Measurements from ENCODE around the gene C10orf53.

The C10orf53 gene

GRCh38 chr10:49642311-49642710, 37.1 kb upstream of the C10orf53 start:
- H3K36me3 ChIP-seq = no peaks in the 10 kb centered on the region
- H3K9me3 ChIP-seq = no peaks in the 10 kb centered on the region
- peaks cover 50% of the 10 kb centered on the region for H3K27me3 ChIP-seq
- TF ChIP-seq, protein P1, sequence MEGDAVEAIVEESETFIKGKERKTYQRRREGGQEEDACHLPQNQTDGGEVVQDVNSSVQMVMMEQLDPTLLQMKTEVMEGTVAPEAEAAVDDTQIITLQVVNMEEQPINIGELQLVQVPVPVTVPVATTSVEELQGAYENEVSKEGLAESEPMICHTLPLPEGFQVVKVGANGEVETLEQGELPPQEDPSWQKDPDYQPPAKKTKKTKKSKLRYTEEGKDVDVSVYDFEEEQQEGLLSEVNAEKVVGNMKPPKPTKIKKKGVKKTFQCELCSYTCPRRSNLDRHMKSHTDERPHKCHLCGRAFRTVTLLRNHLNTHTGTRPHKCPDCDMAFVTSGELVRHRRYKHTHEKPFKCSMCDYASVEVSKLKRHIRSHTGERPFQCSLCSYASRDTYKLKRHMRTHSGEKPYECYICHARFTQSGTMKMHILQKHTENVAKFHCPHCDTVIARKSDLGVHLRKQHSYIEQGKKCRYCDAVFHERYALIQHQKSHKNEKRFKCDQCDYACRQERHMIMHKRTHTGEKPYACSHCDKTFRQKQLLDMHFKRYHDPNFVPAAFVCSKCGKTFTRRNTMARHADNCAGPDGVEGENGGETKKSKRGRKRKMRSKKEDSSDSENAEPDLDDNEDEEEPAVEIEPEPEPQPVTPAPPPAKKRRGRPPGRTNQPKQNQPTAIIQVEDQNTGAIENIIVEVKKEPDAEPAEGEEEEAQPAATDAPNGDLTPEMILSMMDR (IDR thresholded peaks at IDR 0.05) = no peak
- H3K4me3 ChIP-seq (ENCODE audit: low read depth in 1 of 2, low read length in 1 of 2) = no peak overlapping the region
- H3K27ac ChIP-seq = no peak overlapping the region
- H3K4me1 ChIP-seq (ENCODE audit: control insufficient read depth in 1 of 2, insufficient read depth in 1 of 2, low read depth in 1 of 2, low read length in 1 of 2) = peaks cover 17 to 28% of the 10 kb centered on the region in 2 experiments

- Histone ChIP-seq H3K36me3 (no peaks in the 10 kb centered on the region), H3K4me1 (ENCODE audit: control insufficient read depth in 1 of 2, insufficient read depth in 1 of 2, low read depth in 1 of 2, low read length in 1 of 2) (peaks cover 21 to 36% of the 10 kb centered on the region in 2 experiments), H3K9me3 (no peaks in the 10 kb centered on the region), H3K27me3 (peaks cover 39% of the 10 kb centered on the region), H3K4me3 (ENCODE audit: low read depth in 1 of 2, low read length in 1 of 2) (no peak overlapping the region), H3K27ac (no peak overlapping the region)
- TF ChIP-seq, protein P1 (IDR thresholded peaks at IDR 0.05) = no peak
These were observed 36.0 kb upstream of the C10orf53 start for GRCh38 chr10:49643241-49644034.

DNA sequence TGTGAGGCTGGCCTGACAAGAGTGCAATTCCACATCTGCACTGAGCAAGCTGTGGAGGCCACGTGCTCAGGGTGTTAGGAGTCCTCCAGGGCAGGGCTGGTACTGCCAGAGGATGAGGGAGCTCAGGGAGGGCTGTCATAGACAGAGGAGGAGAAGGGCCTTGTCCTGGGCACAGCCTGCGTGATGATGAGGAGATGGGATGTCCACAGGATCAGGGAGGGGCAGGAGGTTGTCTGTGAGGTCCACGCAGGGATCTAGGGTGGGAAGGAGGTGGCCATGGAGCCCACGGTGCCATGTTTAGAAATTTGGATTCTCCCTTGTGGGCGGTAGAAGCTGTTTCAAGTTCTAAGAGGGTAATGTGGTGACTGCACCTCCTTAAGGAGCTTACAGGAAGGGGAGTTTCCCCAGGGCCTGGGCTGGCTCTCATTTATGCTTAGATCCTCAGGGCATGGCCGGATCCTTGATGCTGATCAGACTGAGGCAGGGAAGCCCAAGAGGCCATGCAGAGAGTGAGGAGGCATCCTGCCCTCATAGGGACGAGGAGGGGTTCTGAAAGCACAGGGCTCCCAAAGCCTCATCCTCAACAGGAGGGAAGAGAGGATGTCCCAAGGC, 35.3 kb upstream of the C10orf53 start:
- TF ChIP-seq, protein P1 (IDR thresholded peaks at IDR 0.05) = no peak
- Histone ChIP-seq H3K27me3 (peaks cover 32% of the 10 kb centered on the region), H3K36me3 (no peaks in the 10 kb centered on the region)

GRCh38 chr10:49645417-49645816, 34.0 kb upstream of the C10orf53 start:
- no peaks in the 10 kb centered on the region for H3K36me3 ChIP-seq
- no peak overlapping the region for H3K4me3 ChIP-seq (ENCODE audit: low read depth in 1 of 2, low read length in 1 of 2)
- H3K4me1 ChIP-seq (ENCODE audit: control insufficient read depth in 1 of 2, insufficient read depth in 1 of 2, low read depth in 1 of 2, low read length in 1 of 2) = peaks cover 30 to 43% of the 10 kb centered on the region in 2 experiments
- TF ChIP-seq, protein P1 (IDR thresholded peaks at IDR 0.05) = no peak
- H3K9me3 ChIP-seq = no peaks in the 10 kb centered on the region
- peak overlapping the region; percentile 15 for H3K27ac ChIP-seq
- peaks cover 20% of the 10 kb centered on the region for H3K27me3 ChIP-seq

More for the DNA sequence above, 35.3 kb upstream of the C10orf53 start:
- no peak overlapping the region for H3K4me3 ChIP-seq (ENCODE audit: low read depth in 1 of 2, low read length in 1 of 2)
- H3K27ac ChIP-seq = no peak overlapping the region
- H3K9me3 ChIP-seq = no peaks in the 10 kb centered on the region
- peaks cover 24 to 39% of the 10 kb centered on the region in 2 experiments for H3K4me1 ChIP-seq (ENCODE audit: control insufficient read depth in 1 of 2, insufficient read depth in 1 of 2, low read depth in 1 of 2, low read length in 1 of 2)

GRCh38 chr10:49645871-49646870, 33.3 kb upstream of the C10orf53 start:
- Histone ChIP-seq H3K4me3 (ENCODE audit: low read depth in 1 of 2, low read length in 1 of 2) (no peak overlapping the region), H3K4me1 (ENCODE audit: control insufficient read depth in 1 of 2, insufficient read depth in 1 of 2, low read depth in 1 of 2, low read length in 1 of 2) (peaks cover 30 to 43% of the 10 kb centered on the region in 2 experiments), H3K27ac (peak overlapping the region; percentile 15), H3K36me3 (no peaks in the 10 kb centered on the region), H3K9me3 (no peaks in the 10 kb centered on the region), H3K27me3 (peaks cover 13% of the 10 kb centered on the region)
- TF ChIP-seq, protein P1 (IDR thresholded peaks at IDR 0.05) = no peak

Measured in neutrophil (primary cell).